OCI-LY7 (cell line): ENCODE measurements around the gene ME1. TPM values are rescaled to one million over a fixed set of nuclear protein-coding genes. Genes with fewer than 3 reads are reported as not detected.
A peak's percentile ranks its signal among the peaks of the same experiment; 100 is the strongest.
"Not testable (repeated sequence)": the region's sequence is repeated elsewhere in the genome, so short reads cannot be mapped to it uniquely, and the experiment has no call there.

ENCODE experiments used
- BruUV-seq: library from RNA; stranded (reverse); fragments of 400-500 nt; replicated peaks from 2 replicates; lab custom pipeline; 2021; lab: Mats Ljungman, UMichigan
- CTCF ChIA-PET: fragments of 300-600 bp; sonication (Branson Sonifier 250); formaldehyde crosslinking; loops from one replicate; lab custom pipeline; 2022; ENCODE audit warnings: antibody characterized with exemption; ENCODE audit not compliant: unreplicated experiment; lab: Charles Lee
- POLR2A ChIA-PET: fragments of 300-600 bp; sonication (Branson Sonifier 250); formaldehyde crosslinking; loops from one replicate; lab custom pipeline; 2022; ENCODE audit warnings: antibody characterized with exemption; lab: Charles Lee
- DNase-seq: peaks from one replicate; pipeline ENCODE4 v3.0.0-alpha.2; 2015; ENCODE audit warnings: low spot score
- H2AFZ ChIP-seq: fragments of 200-600 bp; sonication (generic), shearing (Covaris generic); 2 replicates; pipeline ENCODE4 v1.6.1; 2014; ENCODE audit warnings: mild to moderate bottlenecking, antibody characterized with exemption, low read length, moderate library complexity
- H3K27ac ChIP-seq: fragments of 200-600 bp; sonication (generic); 2 replicates; pipeline ENCODE4 v1.5.1; 2014; ENCODE audit warnings: mixed run types, low read depth, mild to moderate bottlenecking, moderate library complexity, low read length, inconsistent platforms; ENCODE audit not compliant: poor library complexity, severe bottlenecking
- H3K36me3 ChIP-seq: fragments of 200-600 bp; sonication (generic); 2 replicates; pipeline ENCODE4 v1.6.1; 2014; ENCODE audit warnings: mild to moderate bottlenecking, antibody characterized with exemption, low read length, moderate library complexity, mixed read lengths; ENCODE audit not compliant: insufficient read depth
- H3K4me1 ChIP-seq: fragments of 200-600 bp; sonication (generic); 2 replicates; pipeline ENCODE4 v1.5.1; 2014; ENCODE audit warnings: mild to moderate bottlenecking, low read length; ENCODE audit not compliant: insufficient read depth, poor library complexity, severe bottlenecking
- H3K4me2 ChIP-seq: fragments of 200-600 bp; sonication (generic); 2 replicates; pipeline ENCODE4 v1.6.1; 2014; ENCODE audit warnings: mild to moderate bottlenecking, low read length
- H3K4me3 ChIP-seq: fragments of 200-600 bp; sonication (generic); 2 replicates; pipeline ENCODE4 v1.5.1; 2014; ENCODE audit warnings: mild to moderate bottlenecking, low read depth, low read length; ENCODE audit not compliant: poor library complexity, severe bottlenecking
- H3K79me2 ChIP-seq: fragments of 200-600 bp; sonication (generic); 2 replicates; pipeline ENCODE4 v1.6.1; 2016; ENCODE audit warnings: low read depth, mild to moderate bottlenecking, low read length, moderate library complexity, mixed read lengths; ENCODE audit not compliant: insufficient read depth
- H3K9me2 ChIP-seq: fragments of 200-600 bp; sonication (generic); 2 replicates; pipeline ENCODE4 v1.6.1; 2016; ENCODE audit warnings: mild to moderate bottlenecking, low read length, mixed read lengths; ENCODE audit not compliant: insufficient read depth
- H3K9me3 ChIP-seq: fragments of 200-600 bp; sonication (generic); 2 replicates; pipeline ENCODE4 v1.6.1; 2014; ENCODE audit warnings: mild to moderate bottlenecking, mixed run types, low read length, mixed read lengths
- H4K20me1 ChIP-seq: fragments of 200-600 bp; sonication (generic); 2 replicates; pipeline ENCODE4 v1.6.1; 2014; ENCODE audit warnings: mild to moderate bottlenecking, antibody characterized with exemption, low read length, moderate library complexity, mixed read lengths; ENCODE audit not compliant: insufficient read depth
- CTCF ChIP-seq: fragments of 200-600 bp; sonication (generic); conservative IDR thresholded peaks from 2 replicates; pipeline ENCODE4 v1.5.1; 2014; ENCODE audit warnings: mild to moderate bottlenecking, antibody characterized with exemption, low read length, moderate library complexity, mixed read lengths
- EZH2phosphoT487 ChIP-seq: fragments of 200-600 bp; sonication (generic); IDR thresholded peaks from 2 replicates; pipeline ENCODE4 v1.6.1; 2018; ENCODE audit warnings: low read depth, borderline replicate concordance, mild to moderate bottlenecking, mixed run types, antibody characterized with exemption, low read length, moderate library complexity, mixed read lengths
- intact Hi-C: fragments of 100-400 bp; cut with micrococcal nuclease; formaldehyde crosslinking; loops from one replicate; pipeline ENCODE4 v1.10.0; 2022; ENCODE audit not compliant: unreplicated experiment
- total RNA-seq, 2 experiments: library from RNA; depleted of rRNA in 1 of 2; stranded (reverse); fragments of >200 nt in 1 of 2; shearing (Covaris generic) in 1 of 2; gene quantifications; 2 replicates each; pipeline ENCODE4 v1.2.3, GENCODE V29; 2014 to 2022

Gene ME1
- total RNA-seq, 2 experiments from 2014 or later = not detected

- ChIA-PET POLR2A (no interaction called here), CTCF (no interaction called here)
- H3K4me3 ChIP-seq = no peak overlapping the region
- H3K79me2 ChIP-seq = no peaks in the 10 kb centered on the region
- no peak for DNase-seq
- no peaks in the 10 kb centered on the region for H3K9me3 ChIP-seq
- H3K27ac ChIP-seq = no peak overlapping the region
- H3K36me3 ChIP-seq = no peaks in the 10 kb centered on the region
- no TSS peak for BruUV-seq
- H3K4me2 ChIP-seq = no peak overlapping the region
- no peaks in the 10 kb centered on the region for H3K4me1 ChIP-seq
- no peaks in the 10 kb centered on the region for H4K20me1 ChIP-seq
- TF ChIP-seq CTCF (no peak), EZH2phosphoT487 (no peak)
- H2AFZ ChIP-seq = no peak overlapping the region
- intact Hi-C loops = no loop called here
- no peaks in the 10 kb centered on the region for H3K9me2 ChIP-seq
Observed at GRCh38 chr6:83343121-83343520, 87.7 kb downstream of the ME1 start.

- Histone ChIP-seq H3K4me3 (no peak overlapping the region), H3K9me3 (no peaks in the 10 kb centered on the region), H2AFZ (peak overlapping the region; percentile 26; the same call in 1 of the 2 replicates), H3K4me2 (no peak overlapping the region), H3K27ac (no peak overlapping the region), H3K36me3 (no peaks in the 10 kb centered on the region), H3K9me2 (no peaks in the 10 kb centered on the region), H3K4me1 (no peaks in the 10 kb centered on the region), H3K79me2 (no peaks in the 10 kb centered on the region), H4K20me1 (no peaks in the 10 kb centered on the region)
- BruUV-seq = no TSS peak
- POLR2A ChIA-PET = no interaction called here
- CTCF ChIA-PET = no interaction called here
- intact Hi-C loops = no loop called here
- TF ChIP-seq EZH2phosphoT487 = no peak
- TF ChIP-seq CTCF = no peak
- DNase-seq = no peak
Observed at GRCh38 chr6:83341765-83342164, 89.1 kb downstream of the ME1 start.

- H3K36me3 ChIP-seq, H3K79me2 ChIP-seq, intact Hi-C loops, H3K9me2 ChIP-seq, H2AFZ ChIP-seq, H4K20me1 ChIP-seq, H3K4me3 ChIP-seq, POLR2A ChIA-PET, CTCF ChIA-PET, H3K4me1 ChIP-seq, H3K27ac ChIP-seq, H3K4me2 ChIP-seq, H3K9me3 ChIP-seq, DNase-seq, BruUV-seq: not testable (repeated sequence)
Observed at GRCh38 chr6:83333916-83334315, 96.9 kb downstream of the ME1 start.
